ENCODE data around the gene CLDN19. TPM values are rescaled to one million over a fixed set of nuclear protein-coding genes. Genes with fewer than 3 reads are reported as not detected.
"Not testable (repeated sequence)": the region's sequence is repeated elsewhere in the genome, so short reads cannot be mapped to it uniquely, and the experiment has no call there.

CLDN19 gene
- polyA plus RNA-seq, 1 donor: 0.31 TPM

DNA sequence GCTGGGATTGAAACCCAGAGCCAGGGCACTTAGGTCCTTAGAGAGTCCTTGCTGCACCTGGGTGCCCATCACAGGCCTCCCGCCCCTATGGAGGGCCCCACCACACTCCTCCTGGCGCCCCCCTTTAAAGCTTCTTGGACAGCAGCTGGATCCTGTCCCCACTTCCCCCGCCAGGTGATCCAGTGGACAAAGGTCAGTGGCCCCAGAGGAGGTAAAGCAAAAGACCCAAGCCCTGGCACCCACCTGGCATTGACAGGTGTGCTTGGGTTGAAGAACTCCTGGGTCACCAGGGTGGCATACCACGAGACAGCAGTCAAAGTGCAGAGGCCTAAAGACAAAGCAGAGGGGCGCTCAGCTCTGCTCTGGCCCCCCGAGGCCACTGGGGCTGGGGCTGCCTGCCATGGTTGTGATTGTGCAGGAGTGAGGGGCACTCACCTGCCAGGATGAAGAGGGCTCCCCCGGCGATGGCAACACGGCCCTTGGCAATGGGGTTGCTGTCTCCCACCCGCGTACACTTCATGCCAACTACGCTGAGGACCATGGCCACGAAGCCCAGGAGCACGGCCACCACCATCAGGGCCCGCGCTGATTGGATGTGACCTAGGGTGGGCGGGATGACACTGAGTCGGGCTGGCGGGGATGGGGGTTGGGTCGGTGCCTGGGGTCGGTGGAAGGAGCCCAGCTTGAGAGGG is 1.9 kb downstream of the CLDN19 start:
- no peak for DNase-seq

DNA sequence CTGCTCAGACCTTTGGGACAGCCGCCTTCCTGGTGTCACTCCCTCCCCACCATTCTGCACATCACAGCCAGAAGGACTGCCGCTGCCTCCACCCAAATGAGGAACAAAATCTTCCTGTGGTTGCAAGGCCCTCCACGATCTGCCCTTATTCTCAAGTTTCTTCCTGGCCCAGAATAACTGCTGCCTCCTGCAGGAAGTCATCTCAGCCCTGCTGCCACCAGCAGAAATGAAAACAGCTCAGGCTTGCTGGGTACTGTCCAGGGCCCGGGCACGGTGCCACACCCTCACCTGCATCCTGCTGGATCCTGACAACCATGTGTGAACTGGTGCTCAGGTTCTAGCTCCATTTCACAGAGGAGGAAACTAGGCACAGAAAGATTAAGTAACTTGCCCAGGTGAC is 2.8 kb downstream of the CLDN19 start:
- DNase-seq: no peak

DNA sequence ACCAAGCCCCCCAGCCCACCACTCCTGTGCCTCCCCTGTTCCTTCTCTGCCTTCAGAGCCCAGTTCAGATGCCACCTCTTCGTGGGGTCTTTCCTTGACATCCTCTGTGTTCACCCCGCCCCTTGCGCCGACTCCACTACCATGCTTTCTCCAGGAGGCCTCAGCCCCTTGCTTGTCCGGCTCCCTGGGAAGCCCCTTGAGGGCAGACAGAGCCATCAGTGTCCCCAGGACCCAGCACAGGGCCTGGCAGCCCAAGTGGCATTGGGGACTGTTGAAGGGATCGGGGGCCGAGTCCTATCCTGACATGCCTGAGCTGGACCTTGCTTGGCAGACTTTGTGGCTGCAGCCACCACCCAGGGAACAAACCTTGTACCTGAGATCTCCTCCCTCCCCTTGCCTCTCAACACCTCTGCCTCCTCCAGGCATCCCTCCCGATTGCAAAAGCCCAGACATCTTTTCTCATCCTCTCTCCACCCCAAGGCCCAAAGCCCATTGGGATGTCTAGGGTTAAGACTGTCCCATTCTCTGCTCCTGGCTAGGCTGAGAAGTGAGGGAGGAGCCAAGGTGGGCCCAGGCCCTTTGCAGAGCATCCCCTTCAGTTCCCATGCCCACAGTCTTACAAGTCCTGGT is 3.4 kb downstream of the CLDN19 start:
- no peak for DNase-seq

DNA sequence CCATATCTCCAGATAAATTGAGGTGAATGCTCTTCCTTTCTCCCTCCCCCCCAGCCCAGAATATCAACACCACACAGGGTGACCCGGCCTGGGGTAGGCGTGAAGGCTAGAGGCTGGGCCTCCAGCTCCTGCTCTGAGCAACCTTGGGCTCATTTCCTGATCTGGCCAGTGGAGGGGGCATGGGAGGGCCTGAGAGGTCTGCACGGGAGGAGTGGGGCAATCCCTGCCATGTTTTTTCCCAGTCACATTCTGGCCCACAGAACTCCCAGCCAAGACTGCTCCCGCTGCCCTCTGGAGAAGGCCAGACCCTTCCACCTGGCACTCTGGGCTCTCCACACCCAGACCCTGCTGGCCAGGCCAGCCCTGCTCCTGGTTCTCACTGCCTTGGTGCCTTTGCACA is 3.9 kb downstream of the CLDN19 start:
- no peak for DNase-seq

DNA sequence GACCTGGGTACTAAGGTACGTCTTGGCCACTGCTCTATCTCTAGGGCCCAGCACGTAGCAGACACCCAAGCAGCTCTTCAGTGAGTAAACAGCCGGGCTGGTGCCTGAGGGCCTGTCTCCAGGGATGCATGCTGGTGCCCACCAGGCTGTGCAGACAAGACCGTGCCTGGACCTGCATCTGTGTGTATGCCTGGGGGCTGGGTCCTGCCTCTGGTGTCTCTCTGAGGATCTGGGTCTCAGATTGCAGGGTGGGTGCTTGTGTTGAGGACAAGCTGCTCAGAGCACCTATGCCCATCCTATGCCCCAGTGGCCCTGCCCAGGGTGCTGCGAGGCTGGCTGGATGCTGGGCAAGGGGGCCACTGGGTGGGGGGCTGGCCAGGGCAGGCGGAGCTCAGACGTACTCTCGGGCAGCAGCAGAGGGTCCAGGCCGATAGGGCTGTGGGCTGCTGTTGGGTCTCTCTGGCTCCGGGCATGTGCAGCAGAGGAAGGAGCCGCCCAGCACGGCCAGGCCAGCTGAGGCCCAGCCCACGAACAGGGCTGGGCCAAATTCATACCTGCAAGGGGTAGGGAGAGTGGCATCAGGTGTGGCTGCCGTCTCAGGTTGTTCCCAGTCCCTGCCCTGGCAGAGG is 4.4 kb downstream of the CLDN19 start:
- DNase-seq: no peak

DNA sequence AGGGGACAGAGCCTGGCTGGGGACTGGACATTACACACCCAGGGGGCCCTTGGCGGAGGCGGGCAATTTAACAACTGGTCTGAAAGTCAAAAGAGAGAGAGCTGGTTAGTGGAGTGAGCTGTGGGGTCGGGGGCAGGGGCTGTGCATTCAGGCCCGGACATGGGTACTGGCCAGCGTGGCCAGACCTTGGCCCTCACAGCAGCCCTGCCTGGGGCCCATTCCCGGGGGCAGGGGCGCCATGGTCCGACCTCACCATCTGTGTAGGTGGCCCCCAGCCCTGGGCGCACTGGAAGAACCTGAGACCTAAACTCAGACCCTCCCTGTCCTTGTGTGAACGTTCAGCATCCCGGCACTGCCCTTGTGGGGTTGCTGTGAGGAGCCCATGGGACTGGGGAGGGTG is 5.0 kb downstream of the CLDN19 start:
- DNase-seq: no peak

DNA sequence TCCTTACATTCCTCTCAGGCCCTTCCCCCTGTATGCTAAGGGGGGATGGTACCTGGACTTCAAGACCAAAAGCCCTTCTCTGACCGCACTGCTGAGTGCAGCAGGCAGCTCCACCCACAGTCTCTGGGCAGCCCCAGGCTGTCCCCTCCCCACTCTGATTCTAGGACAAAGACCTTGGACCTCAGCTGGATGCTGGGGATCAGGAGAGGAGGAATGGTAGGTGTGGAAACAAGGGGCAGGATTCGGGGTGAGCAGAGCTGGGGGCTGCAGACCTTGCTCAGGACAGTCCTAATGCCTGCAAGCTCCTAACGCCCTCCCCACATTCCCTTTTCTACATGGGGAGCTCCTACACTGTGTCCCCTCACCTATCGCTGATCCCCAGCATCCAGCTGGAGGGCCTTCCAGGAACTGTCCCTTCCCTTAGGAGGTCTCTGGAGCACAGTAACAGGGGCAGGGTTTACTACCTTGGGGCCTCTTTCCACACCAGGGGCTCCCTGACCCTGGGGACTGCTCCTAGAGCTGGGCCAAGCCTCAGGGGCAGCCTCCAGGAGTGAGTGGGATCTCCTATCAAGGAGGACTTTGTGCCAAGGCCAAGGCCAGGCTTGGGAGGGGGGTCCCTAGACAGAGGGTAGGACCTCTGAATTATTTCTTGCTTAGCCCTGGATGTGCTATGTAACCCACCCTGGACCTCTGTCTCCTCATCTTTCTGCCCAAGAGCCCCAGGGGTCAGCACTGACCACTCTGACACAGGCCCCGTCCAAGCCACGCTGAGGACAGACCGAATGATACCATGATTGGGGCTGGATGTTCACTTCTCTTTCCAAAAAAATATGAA is 5.6 kb downstream of the CLDN19 start:
- DNase-seq: no peak

DNA sequence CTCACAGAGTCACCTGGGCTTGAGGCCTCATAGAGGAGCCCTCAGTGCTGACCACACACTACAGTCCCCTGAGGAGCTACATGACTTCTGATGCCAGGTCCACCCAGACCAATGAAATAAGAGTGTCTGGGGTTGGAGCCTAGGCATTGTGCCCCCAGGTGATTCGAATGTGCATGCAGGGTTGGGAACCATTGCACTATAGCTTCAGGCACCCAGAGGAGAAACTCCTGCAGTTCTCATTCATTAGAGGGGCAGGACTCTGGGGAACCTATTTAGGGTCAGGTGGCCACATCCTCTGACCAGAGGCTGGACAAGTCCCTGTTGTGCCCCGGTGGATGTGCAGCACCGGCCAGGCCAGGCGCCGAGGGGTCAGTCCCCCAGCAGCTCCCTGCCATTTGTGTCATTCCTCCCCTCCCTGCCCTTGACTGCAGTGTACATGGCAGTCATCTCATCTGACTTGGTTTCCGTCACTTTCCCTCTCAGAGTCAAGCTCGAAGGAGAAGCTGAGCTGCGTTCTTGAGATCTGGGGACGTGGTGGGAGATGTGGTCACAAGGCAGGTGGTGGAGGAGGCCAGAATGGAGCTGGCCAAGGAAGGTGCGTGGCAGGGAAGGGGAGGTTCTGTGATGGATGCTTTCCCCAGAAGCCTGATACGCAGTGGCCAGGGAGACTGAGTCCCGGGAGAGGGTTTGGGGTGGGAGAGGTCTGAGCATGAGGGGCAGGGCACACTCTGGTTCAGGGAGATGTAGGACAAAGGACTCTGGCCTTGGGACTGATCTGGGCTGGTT is 6.4 kb downstream of the CLDN19 start:
- no peak for DNase-seq

DNA sequence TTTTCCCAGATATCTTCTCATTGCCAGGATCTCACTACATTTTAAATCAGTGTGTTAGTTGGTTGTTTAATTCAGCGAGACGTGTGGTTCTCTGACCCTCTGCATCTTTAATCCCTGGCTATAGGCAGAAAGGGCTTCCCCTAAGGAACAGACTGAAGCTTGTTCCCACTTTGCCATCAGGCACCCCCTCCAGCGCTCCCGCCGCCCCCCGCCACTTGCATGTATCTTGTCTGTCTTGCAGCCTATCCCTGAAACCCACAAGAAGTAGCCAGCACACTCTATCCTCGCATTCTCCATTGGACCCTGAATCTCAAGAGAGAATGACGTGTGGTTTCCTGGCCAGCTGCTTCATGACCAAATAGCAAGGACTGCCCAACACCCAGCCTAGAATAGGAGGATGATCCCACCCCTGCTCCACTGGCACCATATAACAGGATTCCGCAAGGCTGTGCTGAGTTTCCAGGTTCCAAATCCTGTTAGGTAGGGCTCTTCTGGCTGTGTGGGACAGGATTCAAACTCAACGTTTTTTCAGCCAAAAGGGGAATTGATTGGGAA is 7.8 kb downstream of the CLDN19 start:
- DNase-seq: peak; percentile 38

DNA sequence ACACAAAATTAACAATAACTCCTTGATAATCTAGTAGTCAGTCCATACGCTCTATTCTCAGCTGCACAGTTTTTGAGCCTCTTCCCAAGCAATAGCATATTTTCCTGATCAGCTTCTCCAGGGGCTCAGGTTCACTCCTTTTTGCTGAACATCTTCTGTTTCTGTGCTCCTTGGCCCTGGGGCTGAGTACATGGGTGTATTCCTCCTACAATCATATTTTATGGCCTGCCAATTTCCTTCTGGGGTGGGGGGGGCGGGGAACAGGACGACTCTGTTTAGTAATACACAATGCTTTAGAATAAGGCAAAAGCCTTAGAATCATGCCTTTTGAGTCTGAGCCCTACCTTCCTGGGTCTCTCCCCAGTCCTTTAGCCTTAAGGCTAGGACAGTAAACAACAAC is 8.5 kb downstream of the CLDN19 start:
- no peak for DNase-seq

DNA sequence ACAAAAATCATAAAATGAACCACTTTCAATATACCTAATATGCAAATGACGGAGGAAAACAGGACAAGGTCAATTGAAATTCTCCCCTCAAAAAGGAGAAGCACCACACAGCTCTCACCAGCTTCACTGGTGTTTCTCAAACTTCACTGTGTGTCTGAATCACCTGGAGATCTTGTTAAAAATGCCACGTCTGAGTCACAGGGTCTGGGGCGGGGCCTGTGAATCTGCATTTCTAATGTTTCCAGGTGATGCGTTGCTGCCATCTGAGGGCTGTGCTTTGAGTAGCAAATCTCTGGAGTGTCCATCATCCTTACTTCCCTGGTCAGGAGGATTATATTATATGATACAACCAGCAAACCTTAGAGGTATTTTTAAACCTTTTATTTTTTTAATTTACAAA is 9.0 kb downstream of the CLDN19 start:
- no peak for DNase-seq

DNA sequence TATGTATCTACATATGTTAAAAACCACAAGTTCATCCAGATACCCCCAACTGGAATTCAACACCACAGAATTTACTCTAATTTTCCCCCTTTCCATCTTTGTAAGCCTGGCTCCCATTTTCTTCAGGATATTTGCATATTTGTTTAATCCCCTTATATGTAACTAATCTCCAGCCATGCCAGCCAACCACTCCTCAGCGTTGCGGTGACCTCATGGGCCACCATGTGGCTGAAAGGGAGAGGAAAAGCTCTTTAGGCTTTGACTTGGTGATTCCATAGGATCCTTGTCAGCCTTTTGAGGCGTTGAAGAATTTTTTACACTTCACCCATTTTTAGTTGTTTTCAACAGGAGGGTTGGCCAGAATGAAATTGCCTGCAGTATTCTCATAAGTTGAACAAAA is 10.0 kb downstream of the CLDN19 start:
- DNase-seq: no peak

DNA sequence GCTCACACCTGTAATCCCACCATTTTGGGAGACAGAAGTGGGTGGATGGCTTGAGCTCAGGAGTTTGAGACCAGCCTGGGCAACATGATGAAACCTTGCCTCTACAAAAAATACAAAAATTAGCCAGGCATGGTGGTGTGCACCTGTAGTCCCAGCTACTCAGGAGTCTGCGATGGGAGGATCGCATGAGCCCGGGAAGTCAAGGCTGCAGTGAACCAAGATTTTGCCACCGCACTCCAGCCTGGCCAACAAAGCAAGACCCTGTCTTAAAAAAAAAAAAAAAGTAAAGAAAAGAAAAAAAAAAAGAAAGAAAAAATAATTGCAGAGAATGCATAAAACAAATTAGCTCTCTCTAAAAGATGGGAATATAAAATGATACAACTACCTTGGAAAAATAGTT is 14.2 kb downstream of the CLDN19 start:
- not testable (repeated sequence) for DNase-seq

DNA sequence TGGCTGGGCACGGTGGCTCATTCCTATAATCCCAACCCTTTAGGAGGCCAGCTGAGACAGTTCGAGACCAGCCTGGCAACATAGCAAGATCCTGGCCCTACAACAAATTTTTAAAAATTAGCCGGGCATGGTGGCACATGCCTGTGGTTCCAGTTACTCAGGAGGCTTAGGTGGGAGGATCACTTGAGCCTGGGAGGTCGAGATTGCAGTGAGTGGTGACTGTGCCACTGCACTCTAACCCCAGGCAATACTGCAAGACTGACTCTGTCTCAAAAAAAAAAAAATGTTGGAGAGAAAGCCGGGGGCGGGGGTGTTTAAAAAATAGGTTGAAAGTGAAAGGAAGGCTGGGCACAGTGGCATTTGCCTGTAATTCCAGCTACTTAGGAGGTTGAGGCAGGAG is 16.5 kb downstream of the CLDN19 start:
- DNase-seq: no peak

DNA sequence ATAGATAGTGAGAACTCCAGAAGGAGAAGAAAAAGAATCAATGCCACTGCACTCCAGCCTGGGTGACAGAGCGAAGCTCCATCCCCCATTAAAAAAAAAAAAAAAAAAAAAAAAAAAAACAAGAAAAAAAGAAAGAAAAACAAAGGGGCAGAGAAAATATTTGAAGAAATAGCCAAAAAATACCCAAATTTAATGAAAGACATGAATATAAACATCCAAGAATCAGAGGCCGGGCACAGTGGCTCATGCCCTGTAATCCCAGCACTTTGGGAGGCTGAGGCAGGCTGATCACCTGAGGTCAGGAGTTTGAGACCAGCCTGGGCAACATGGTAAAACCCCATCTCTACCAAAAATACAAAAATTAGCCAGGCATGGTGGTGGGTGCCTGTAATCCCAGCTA is 17.6 kb downstream of the CLDN19 start:
- not testable (repeated sequence) for DNase-seq

DNA sequence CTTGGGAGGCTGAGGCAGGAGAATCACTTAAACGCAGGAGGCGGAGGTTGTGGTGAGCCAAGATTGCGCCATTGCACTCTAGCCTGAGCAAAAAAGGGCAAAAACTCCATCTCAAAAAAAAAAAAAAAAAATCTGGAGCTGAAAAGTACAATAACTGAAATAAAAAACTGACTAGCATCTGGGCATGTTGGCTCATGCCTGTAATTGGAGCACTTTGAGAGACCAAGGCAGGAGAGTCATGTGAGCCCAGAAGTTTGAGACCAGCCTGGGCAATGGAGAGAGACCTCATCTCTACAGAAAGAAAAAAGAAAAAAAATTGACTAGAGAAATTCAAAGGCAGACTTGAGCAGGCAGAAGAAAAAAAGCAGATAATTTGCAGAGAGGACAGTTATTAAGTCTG is 18.1 kb downstream of the CLDN19 start:
- no peak for DNase-seq

DNA sequence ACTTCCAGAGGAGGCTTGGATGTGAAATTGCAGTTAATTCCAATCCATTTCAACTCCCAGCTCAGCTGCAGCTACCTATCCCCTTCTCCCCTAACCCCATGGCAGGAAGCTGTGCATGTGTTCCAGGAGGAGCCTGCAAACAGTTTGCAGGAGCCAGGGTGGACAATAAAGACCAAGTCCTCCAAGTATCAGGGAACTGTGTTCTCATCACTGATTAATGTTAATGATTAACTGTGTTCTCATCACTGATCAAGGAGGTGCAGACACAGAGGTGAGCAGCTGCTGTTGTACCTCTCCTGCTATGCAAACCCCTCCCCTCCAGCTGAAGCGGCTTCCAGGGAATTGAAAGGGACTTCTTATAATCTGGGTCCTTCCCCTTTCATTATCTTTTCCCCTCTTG is 19.2 kb downstream of the CLDN19 start:
- no peak for DNase-seq

DNA sequence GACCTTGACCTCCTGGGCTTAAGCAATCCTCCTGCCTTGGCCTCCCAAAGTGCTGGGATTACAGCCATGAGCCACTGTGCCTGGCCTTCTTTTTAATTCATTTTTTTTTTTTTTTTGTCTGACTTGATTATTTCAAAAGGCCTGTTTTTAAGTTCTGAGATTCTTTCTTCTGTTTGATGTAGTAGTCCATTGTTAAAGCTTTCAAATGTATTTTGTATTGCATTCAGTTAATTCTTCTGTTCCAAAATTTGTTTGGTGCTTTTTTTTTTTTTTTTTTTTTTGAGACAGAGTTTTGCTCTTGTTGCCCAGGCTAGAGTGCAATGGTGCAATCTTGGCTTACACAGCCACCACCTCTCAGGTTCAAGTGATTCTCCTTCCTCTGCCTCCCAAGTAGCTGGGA is 25.6 kb downstream of the CLDN19 start:
- DNase-seq: not testable (repeated sequence)

DNA sequence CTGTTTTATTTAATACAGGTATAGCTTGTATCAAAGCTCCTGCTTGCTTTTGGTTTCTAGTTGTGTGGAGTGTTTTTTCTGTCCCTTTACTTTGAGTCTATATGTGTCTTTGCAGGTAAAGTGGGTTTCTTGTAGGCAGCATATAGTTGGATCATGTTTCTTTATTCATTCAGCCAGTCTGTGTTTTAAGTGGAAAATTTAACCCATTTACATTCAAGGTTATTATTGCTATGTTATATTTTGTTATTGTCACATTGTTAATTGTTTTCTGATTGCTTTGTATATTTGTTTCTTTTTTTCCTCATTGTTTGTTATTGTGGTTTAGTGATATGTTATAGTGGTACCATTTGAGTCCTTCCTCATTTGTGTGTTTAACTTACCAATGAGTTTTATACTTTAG is 26.7 kb downstream of the CLDN19 start:
- DNase-seq: no peak

DNA sequence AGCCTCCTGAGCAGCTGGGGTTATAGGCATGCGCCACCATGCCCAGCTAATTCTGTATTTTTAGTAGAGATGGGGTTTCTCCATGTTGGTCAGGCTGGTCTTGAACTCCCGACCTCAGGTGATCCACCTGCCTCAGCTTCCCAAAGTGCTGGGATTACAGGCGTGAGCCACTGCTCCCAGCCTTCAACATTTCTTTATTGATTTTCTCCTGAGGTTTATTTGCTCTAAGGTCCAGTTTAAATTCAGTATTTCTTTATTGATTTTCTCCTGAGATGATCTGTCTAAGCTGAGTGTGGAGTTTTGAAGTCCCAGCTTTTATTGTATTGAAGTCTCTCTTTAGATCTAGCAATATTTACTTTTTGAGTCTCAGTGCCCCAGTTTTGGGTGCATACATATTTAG is 27.2 kb downstream of the CLDN19 start:
- not testable (repeated sequence) for DNase-seq

DNA sequence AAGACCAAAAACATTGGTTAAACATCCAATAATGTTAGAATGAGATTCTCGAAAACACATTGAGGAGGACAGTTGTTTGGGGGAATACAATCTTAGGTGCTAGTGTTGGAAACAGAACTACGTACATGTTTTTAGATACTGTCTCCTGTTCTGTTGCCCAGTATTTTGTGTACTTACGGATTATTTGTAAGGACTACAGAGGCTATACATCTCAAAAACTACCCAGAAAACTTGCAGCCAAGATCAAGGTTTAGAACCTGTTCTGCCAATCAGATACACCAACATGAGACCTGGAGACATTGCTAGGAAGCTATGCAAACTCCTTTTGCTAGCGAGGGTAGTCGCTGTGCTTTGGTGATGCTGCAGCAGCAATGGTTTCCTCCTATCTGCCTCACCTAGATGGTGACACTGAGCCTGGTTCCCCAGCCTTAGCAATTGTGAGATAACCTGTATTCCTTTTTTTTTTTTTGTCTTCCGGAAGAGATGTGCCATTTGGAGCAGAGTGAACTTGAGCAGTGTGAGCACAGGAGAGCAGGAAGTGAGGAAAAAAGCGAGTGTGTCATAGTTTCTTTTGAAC is 36.1 kb downstream of the CLDN19 start:
- DNase-seq: no peak

DNA sequence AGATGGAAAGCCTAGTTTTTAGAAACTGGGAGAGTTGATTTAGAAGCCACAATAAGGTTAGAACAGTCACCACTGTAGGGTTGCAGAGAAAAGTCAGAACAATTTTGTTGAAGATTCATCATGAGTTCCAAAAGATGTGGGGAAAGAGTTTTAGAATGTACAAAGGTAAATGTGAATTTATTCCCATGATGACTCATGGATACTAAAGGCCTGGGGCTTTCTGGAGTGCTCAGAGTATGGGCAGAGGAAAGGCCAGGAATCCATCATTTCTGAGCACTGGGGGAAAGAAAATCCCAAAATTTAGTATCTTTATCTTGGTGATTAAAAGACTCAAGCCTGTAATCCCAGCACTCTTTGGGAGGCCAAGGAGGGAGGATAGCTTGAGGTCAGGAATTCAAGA is 40.0 kb downstream of the CLDN19 start:
- DNase-seq: no peak

All from hindlimb muscle (tissue), 1 donor.